Measurements from ENCODE around the gene IL1RAPL1. TPM values are rescaled to one million over a fixed set of nuclear protein-coding genes. Genes with fewer than 3 reads are reported as not detected.

Gene IL1RAPL1
- total and polyA plus RNA-seq, 2 experiments from 2014 or later, result 0.18 to 0.49 TPM

GRCh38 chrX:29870608-29871007, 1283.4 kb downstream of the IL1RAPL1 start:
- H3F3A ChIP-seq (replicated peaks; ENCODE audit: low read depth), result no peaks in the 10 kb centered on the region
- H3K9me2 ChIP-seq (ENCODE audit: insufficient read depth), result no peaks in the 10 kb centered on the region
- no peaks in the 10 kb centered on the region for H3K79me2 ChIP-seq (replicated peaks; ENCODE audit: insufficient read depth)
- ATAC-seq (no peak), DNase-seq (ENCODE audit: low spot score) (no peak)
- Mint-ChIP-seq H3K27ac (no peak overlapping the region), H3K4me3 (no peak overlapping the region), H3K36me3 (ENCODE audit: low read depth) (no peaks in the 10 kb centered on the region), H3K27me3 (ENCODE audit: insufficient read depth, low read depth, poor library complexity) (no peaks in the 10 kb centered on the region), H3K4me1 (no peaks in the 10 kb centered on the region), H3K9me3 (no peaks in the 10 kb centered on the region)
- no peak overlapping the region for H2AFZ ChIP-seq
- H3K4me3 ChIP-seq, result no peak overlapping the region
- no peaks in the 10 kb centered on the region for H3K36me3 ChIP-seq (ENCODE audit: insufficient read depth)
- no peak overlapping the region for H3K4me2 ChIP-seq
- H3K4me1 ChIP-seq (ENCODE audit: insufficient read depth), result no peaks in the 10 kb centered on the region
- no peaks in the 10 kb centered on the region for H4K20me1 ChIP-seq (replicated peaks; ENCODE audit: insufficient read depth)
- H3K27ac ChIP-seq (ENCODE audit: low read depth), result no peak overlapping the region
- no peaks in the 10 kb centered on the region for H3K27me3 ChIP-seq (ENCODE audit: insufficient read depth)
- TF ChIP-seq REST (IDR thresholded peaks at IDR 0.05; ENCODE audit: unreplicated experiment) (no peak), STAT1 (IDR thresholded peaks at IDR 0.05; ENCODE audit: unreplicated experiment) (no peak), EZH2phosphoT487 (IDR thresholded peaks at IDR 0.05; ENCODE audit: unreplicated experiment) (no peak), CREB1 (CRISPR knock-in tag; IDR thresholded peaks at IDR 0.05; ENCODE audit: low read depth) (no peak), CTCF (conservative IDR thresholded peaks at IDR 0.05; ENCODE audit: low read depth in 2 of 2) (no peak), JUNB (IDR thresholded peaks at IDR 0.05; ENCODE audit: unreplicated experiment) (no peak), ZNF331 (CRISPR knock-in tag; IDR thresholded peaks at IDR 0.05; ENCODE audit: low read depth) (no peak), NANOG (IDR thresholded peaks at IDR 0.05; ENCODE audit: borderline replicate concordance) (no peak), ZNF114 (CRISPR knock-in tag; IDR thresholded peaks at IDR 0.05) (no peak), ETS1 (IDR thresholded peaks at IDR 0.05) (no peak), EZH2 (IDR thresholded peaks at IDR 0.05; ENCODE audit: low read depth, unreplicated experiment) (no peak), POLR2AphosphoS5 (IDR thresholded peaks at IDR 0.05; ENCODE audit: low read depth) (no peak)

Data from GM23338 (cell line).